Endometrium (tissue), 2 donors: ENCODE data around the gene ZMYND12.
"Not testable (repeated sequence)": the region's sequence is repeated elsewhere in the genome, so short reads cannot be mapped to it uniquely, and the experiment has no call there.

Source experiments
- FAIRE-seq: peaks from 2 replicates; lab custom pipeline; 2012; peaks lifted over from hg19 to GRCh38; lab: Jason Lieb, UNC
- donor health status: control.
- donor health status: control.

The ZMYND12 gene

GRCh38 chr1:42456010-42456753, at the start of gene ZMYND12, which contains the start of gene PPCS:
ZMYND12 (minus strand) TSS chr1:42456022; CDS start chr1:42455997, 25 bp downstream.
PPCS (plus strand) TSS chr1:42456543; CDS start chr1:42456566, 23 bp downstream.
- FAIRE-seq: no peak

DNA sequence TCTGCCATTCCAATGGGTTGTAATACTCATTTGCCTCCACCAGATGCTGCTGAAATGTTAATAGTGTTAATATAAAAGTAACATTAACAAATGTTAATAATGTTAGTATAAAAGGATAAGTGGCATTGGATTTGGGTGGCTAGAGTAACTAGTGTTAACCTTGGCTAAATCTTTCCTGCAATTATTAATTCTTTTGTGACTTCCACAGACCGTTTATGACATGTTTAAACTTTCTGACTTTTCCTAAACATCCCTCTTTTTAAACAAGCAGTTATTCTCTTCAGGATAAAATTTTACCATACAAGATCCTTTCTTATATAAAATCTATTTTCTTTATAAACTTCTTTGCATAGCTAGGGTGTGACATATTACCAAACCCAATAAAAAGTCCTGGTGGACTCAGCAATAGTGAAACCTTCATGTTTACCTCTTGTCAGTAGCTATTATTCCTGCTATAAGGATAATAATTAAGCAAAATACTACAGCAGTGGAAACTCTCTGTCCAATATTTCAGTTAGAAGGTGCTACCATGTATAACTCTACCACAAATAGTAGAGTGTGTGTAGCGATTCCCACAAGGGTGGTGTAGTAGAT, 48.8 kb upstream of the ZMYND12 start:
- no peak for FAIRE-seq

- FAIRE-seq: not testable (repeated sequence)
Observed at GRCh38 chr1:42502031-42502430, 46.2 kb upstream of the ZMYND12 start.

- no peak for FAIRE-seq
Observed at GRCh38 chr1:42490237-42490636, 34.4 kb upstream of the ZMYND12 start.

DNA sequence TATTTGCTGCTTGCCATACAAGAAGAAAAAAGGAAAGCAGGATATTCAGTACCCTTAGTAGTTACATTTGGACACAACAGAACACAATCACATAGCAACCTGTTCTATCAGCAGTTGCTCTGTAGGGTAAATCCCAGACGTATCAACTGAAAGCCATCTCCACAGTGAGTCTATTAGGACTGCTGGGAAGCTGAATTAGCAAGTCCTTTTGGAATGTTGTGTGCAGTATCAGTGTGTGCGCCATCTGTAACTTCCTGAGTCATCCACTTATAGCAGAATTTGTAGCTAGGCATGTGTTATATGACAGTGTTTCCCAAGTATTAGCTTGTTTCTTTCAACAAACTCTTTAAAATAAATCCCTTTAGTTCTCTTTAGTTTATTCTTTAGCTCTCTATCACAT, 28.6 kb upstream of the ZMYND12 start:
- FAIRE-seq: no peak

DNA sequence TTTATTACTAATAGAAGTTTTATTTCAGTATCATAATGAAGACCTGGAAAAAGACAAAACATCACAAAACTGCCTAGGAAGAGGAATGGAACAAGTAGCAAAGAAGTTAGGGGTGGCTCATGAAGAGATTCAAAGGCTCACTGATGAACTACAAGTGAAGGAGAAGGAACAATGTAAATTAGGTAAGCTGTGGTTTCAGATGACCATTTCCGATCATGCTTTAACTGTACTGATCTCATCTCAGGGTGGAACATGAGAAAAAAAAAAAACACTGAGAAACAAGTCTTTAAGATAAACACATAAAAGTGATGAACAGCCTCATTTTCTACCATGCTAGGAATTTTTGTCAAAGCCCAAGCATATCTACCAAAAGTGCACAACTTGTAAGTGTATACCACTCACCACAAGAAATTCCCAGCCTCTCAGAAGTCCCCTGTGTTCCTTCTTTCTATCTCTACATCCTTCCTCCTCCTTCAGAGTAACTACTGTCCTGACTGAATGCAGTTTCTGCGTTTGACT, 26.9 kb upstream of the ZMYND12 start:
- no peak for FAIRE-seq

DNA sequence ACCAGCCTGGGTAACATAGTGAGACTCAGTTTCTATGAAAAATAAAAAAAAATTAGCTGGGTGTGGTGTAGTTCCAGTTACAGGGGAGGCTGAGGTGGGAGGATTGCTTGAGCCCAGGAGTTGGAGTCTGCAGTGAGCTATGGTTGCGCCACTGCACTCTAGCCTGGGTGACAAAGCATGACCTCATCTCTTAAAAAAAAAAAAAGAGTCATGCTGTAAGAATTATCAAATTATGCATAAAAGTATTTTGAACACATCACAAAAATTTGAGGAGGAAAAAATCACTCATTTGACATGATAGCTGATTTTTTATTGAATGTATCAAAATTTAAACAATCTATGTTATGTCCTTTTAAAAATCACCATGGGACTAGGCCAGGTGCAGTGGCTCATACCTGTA, 25.1 kb upstream of the ZMYND12 start:
- FAIRE-seq: no peak

GRCh38 chr1:42479621-42480020, 23.8 kb upstream of the ZMYND12 start:
- FAIRE-seq: no peak

DNA sequence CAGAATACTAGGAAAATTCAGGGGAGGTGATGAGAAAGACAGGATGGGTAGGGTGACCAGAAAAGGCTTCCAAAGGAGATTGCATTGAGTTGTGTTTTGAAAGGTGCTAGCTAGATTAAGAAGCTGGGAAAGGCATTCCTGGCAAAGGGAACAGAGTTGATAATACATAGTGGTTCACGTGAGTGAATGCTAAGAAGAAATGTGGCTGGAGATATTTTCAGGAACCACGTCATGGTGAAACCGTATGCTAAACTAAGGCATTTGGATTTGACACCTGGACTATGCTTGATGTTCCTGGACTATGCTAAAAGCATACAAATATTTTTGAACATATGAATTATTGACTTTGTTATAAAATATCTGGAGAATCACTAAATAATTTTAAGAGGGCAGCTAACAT, 22.0 kb upstream of the ZMYND12 start:
- no peak for FAIRE-seq

DNA sequence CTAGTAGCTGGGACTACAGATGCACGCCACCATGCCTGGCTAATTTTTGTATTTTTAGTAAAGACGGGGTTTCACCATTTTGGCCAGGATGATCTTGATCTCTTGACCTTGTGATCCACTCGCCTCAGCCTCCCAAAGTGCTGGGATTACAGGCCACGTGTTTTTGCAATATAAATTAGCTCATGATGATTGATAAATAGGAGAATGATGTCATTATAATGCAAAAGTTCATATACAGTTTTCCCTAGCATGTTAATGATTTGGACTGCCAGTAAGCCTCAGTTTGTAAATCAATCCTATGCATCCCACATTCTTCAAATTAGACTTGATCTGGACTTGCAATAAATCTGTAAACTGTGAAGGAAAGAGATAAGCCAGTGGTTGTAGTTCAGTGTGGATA, 21.5 kb upstream of the ZMYND12 start:
- not testable (repeated sequence) for FAIRE-seq

- FAIRE-seq: no peak
Observed at GRCh38 chr1:42476605-42477004, 20.8 kb upstream of the ZMYND12 start.

DNA sequence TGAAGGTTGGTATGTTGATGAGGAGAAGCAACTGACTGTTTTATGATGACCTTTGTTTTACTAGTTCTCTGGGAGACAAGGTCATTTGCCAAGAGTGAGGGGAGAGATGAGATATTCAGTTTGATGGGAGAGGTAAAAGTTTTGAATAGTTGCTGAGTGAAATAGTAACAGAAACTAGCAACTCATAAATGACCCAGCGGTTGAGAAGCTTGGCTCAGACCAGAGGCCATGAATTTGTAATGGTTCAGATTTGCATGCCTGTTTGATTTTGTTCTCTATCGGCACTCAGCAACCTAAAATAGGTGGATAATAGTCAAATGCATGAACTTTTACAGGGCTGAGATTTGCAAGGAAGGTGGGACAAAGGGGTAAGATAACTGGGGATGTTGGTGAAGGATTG, 13.9 kb upstream of the ZMYND12 start:
- no peak for FAIRE-seq

DNA sequence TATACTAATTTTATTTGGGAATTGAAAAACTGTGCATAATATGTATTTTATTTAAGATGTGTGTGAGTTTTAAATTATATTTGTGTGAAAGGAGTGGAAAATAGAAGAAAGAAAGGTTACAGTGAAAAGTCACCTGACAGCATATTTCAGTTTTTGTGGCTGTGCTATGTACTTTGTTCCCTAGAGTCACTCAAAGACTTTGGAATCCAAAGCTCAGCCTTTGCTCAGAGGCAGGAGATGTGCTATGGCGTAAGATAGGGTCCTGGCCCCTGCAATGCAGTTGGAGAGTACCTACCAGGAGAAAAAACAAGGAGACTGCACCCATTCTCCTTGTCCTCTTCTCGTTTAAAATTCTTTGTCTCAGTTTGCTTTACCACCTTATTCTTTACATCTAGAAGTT, 10.2 kb upstream of the ZMYND12 start:
- FAIRE-seq: no peak

- no peak for FAIRE-seq
Observed at GRCh38 chr1:42463921-42464320, 8.1 kb upstream of the ZMYND12 start.

DNA sequence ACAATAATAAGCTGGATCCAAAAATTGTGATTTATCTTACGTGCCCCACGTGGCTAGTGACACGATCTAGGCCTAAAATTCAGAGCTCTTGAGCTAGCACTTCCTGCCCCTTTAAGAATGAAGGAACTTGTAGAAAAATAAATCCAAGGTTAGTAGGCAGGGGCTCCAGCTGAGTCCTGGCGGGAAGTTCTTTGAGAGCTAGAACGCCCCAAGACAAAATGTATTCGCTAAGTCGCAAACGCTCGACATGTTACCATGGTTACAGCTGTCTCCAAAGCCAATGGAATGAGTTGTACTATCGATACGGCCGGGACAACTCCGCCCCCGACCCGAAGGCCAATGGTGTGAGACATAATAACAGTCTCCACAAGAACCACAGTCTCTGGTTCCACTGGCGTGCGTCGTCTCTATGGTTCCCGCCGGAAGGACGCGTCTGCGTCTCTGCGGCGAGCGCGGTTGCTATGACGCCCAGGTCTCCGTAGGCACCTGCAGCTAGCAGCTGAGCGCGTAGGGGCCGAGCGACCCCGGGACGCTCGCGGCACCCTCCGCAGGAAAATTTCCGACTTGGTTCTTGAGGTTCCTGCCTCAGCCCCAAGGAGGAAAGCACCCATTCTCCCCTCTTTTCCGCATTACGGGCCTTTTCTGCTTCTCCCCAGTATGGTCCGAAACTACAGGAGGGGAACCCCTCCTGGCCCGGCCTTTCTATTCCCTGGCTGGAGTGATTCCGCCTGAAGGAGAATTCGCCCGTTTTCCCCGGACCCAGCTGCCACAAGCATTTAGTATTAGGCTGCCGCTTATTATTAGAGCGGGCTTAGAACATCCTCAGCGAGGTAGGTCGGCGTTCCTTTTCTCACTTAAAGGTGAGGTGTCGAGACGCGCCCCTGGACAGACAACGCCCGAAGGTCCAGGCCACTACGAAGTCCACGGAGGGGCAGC, 7.3 kb upstream of the ZMYND12 start, which contains the start of gene CCDC30:
TSS of gene CCDC30 (plus strand) at position 459 of the 936 bp plus-strand sequence. CDS start 17,266 bp downstream, outside the sequence.
- FAIRE-seq: peak; percentile 99

- FAIRE-seq: no peak
Observed at GRCh38 chr1:42461196-42461595, 5.4 kb upstream of the ZMYND12 start.

GRCh38 chr1:42456754-42457089, 900 bp upstream of the ZMYND12 start:
- no peak for FAIRE-seq

- no peak for FAIRE-seq
Observed at GRCh38 chr1:42454403-42454802, 1.4 kb downstream of the ZMYND12 start.

- no peak for FAIRE-seq
Observed at GRCh38 chr1:42453386-42453785, 2.4 kb downstream of the ZMYND12 start.

DNA sequence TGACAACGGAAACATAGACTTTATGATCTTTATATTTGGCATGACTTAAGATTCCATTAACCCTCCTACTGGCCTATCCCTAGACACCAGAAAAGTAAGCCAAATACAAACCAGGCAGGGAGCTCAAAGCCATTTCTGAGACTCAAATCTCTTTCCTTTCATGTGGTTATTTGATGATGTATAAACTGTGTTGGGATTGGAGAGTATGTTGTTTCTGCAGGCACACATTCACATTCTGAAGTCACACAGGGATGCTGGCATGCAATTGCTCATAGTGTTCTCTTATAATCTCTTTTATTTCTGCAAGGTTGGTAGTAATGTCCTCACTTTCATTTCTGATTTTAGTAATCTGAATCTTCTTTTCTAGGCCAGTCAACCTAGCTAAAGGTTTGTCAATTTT, 5.8 kb downstream of the ZMYND12 start:
- FAIRE-seq: no peak

GRCh38 chr1:42449256-42449655, 6.6 kb downstream of the ZMYND12 start:
- no peak for FAIRE-seq

- FAIRE-seq: no peak
Observed at GRCh38 chr1:42442662-42443061, 13.2 kb downstream of the ZMYND12 start.
